WERI-Rb-1 (cell line): ENCODE measurements around the gene ZNF253.

Source experiments
- DNase-seq: peaks from one replicate; pipeline ENCODE4 v3.0.0-alpha.2; 2020
- H3K27ac ChIP-seq: fragments of 250-450 bp; sonication (Bioruptor Pico); 2 replicates; pipeline ENCODE4 v1.5.1; 2020; ENCODE audit warnings: mild to moderate bottlenecking, moderate library complexity
- H3K27me3 ChIP-seq: fragments of 250-450 bp; sonication (Bioruptor Pico); 2 replicates; pipeline ENCODE4 v1.5.1; 2021; ENCODE audit warnings: mild to moderate bottlenecking, low read depth, moderate library complexity; ENCODE audit not compliant: insufficient read depth, severe bottlenecking
- H3K36me3 ChIP-seq: fragments of 250-450 bp; sonication (Bioruptor Pico); 2 replicates; pipeline ENCODE4 v1.5.1; 2020; ENCODE audit warnings: mild to moderate bottlenecking, moderate library complexity
- H3K4me3 ChIP-seq: 2 replicates; pipeline ENCODE4 v1.5.1; 2011; ENCODE audit warnings: low read depth, mild to moderate bottlenecking, control low read depth, low read length
- H3K9me3 ChIP-seq: fragments of 250-450 bp; sonication (Bioruptor Pico); 2 replicates; pipeline ENCODE4 v1.5.1; 2021; ENCODE audit warnings: mild to moderate bottlenecking, moderate library complexity; ENCODE audit not compliant: severe bottlenecking
- CTCF ChIP-seq: IDR thresholded peaks from 2 replicates; pipeline ENCODE4 v1.5.1; 2011; ENCODE audit warnings: low read depth, mild to moderate bottlenecking, control low read depth, inconsistent platforms, low read length

Gene ZNF253

DNA sequence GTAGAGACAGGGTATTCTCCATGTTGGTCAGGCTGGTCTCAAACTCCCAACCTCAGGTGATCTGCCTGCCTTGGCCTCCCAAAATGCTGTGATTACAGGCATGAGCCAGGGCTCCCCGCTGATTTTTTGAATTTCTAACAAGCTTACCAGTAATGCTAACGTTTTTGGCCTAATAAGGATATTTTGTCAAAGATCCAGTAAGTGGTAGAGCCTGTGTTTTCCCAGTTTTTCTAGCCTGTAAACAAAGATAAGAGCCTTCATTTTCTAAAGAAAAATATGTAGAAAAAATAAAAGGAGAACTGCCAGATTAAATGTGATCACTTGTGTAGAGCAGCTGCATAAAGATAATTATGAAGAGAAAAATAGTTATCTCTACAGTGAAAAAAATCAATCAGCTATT is 72.8 kb downstream of the ZNF253 start:
- Histone ChIP-seq H3K27me3 (no peaks in the 10 kb centered on the region), H3K9me3 (peaks cover 24% of the 10 kb centered on the region), H3K4me3 (no peak overlapping the region), H3K27ac (no peak overlapping the region), H3K36me3 (peaks cover 16% of the 10 kb centered on the region)
- no peak for DNase-seq
- TF ChIP-seq CTCF, result no peak

- Histone ChIP-seq H3K36me3 (no peaks in the 10 kb centered on the region), H3K27me3 (no peaks in the 10 kb centered on the region), H3K27ac (no peak overlapping the region), H3K4me3 (no peak overlapping the region), H3K9me3 (peaks cover 5% of the 10 kb centered on the region)
- no peak for TF ChIP-seq CTCF
- DNase-seq, result no peak
These were observed 78.3 kb downstream of the ZNF253 start for GRCh38 chr19:19943848-19944582.
